GM18498 (cell line): ENCODE results near the gene UGT1A4.

Source experiments
- ATAC-seq: cut with Tn5 transposase; IDR thresholded peaks from one replicate; pipeline ENCODE4 v1.9.1; 2021; ENCODE audit warnings: mild to moderate bottlenecking, moderate library complexity; ENCODE audit not compliant: unreplicated experiment

Gene UGT1A4

DNA sequence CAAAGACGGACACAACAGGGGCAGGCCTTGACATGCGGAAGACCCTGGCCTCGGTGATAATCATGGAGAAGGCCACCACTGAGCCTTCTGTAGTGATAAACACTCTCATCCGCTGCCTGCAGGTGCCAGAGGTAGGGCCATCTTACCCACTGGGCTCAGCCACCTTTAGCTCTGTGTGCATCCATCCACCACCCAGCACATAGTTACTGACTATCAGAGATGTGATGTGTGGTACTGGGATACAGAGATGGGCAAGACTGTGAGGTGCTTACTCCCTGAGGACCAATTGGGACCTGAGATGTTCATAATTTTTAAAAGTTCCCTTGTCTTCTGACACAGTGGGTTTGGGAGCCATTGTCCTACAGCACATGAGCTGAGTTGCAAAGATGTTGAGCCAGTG is 61.2 kb downstream of the UGT1A4 start:
- ATAC-seq = no peak

DNA sequence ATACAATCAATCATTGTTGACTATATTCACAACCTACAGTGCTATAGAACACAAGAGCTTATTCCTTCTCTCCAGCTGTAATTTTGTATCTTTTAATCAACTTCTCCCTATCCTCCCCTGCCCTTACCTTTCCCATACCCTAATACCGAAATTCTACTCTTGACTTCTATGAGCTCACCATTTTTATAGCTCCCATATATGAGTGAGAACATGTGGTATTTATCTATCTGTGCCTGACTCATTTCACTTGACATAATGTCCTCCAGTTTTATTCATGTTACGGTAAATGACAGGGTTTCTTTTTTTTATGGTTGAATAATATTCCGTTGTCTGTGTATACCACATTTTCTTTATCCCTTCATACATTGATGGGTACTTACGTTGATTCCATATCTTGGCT is 62.2 kb downstream of the UGT1A4 start:
- ATAC-seq = no peak

DNA sequence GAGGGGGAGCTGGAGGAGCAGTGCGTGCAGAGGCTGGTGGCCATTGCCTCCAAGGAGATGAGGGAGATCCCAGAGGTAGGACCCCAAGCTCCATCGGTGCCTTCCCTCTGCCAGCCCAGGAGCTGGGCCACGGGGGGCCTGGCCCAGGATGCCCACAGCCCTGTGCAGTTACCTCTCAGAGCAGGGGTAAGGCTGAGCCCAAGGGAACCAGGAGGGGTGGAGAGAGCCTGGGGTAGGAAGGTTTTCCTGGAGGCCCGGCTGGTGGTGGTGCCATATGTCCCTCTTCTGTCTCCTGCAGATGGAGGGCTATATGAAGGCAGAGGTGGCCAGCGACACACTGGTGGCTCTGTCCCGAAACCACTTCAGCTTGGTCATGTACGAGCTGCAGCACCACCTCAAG is 71.0 kb downstream of the UGT1A4 start:
- ATAC-seq = no peak

- ATAC-seq = no peak
Observed at GRCh38 chr2:233791151-233791882, 72.8 kb downstream of the UGT1A4 start.

GRCh38 chr2:233791883-233792329 is 73.4 kb downstream of the UGT1A4 start:
- no peak for ATAC-seq

DNA sequence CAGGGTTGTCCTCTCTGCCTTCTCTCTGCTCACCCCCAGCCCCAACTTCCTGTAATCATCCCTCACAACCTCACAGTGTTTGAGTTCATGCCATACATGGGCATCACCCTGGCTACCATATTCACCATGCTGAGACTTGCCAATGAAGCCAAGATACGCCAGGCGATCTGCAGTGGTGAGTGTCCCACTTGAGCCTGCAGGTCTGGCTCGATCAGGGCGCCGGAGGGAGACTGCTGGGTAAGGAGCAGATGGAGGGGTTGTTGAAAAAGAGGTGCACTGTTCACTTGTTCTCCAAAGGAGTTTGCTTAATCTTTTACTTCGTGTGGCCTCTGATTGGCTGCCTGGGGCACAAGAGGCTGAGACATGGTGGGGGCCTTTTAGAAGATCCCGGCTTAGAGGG is 74.2 kb downstream of the UGT1A4 start:
- ATAC-seq = no peak

DNA sequence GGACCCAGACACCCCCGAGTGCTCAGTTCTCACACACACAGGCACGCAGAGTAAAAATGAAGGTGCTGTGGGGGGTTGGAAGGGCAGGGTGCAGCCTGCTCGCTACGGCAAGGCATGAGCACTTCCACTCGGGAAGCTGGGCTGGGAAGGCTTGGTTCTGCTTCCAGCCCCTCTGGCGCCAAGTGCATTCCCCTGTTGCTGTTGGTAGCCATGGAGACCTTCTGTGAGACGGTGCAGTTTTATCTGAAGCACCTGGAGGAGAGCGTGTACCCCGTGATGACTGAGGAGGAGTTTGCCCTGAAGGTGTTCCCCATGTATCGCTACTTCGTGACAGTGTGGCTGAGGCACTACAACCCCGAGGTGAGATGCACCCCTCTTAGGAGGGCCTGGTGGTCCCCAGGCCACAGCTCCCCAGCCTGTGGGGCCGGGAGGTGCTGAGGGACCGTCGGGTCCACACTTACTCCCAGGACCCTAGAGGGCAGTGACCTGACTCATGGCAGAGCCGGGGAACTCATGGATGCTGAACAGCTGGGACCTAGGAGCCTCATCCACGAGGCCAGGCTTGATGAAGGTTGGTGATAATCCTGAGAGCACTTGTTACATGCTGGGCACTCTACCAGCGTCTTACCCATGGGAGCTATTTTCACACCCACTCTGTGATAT is 75.1 kb downstream of the UGT1A4 start:
- ATAC-seq = no peak

DNA sequence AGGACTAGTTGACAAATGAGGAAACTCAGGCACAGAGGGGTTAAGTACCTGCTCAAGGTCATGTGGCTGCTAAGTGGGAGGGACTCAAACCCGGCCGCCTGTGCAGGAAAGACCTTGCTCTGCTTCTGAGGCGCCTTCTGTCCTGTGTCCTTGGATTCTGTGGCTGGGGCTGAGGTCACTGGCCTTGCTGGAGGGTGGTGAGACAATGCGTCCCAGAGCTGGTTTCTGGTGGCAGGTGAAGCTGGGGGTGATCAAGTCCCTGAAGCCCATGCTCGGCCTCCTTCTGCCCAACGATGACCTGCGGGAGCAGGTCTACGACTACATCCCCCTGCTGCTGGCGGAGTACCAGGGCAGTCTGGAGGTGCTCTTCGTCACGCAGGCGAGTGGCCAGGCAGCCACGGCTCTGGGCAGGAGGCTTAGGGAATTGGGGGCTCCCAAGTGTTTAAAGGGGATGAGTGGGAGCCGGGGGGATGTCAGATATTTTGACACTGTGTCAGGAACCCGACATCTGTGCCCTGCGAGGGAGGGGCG is 75.7 kb downstream of the UGT1A4 start:
- no peak for ATAC-seq

DNA sequence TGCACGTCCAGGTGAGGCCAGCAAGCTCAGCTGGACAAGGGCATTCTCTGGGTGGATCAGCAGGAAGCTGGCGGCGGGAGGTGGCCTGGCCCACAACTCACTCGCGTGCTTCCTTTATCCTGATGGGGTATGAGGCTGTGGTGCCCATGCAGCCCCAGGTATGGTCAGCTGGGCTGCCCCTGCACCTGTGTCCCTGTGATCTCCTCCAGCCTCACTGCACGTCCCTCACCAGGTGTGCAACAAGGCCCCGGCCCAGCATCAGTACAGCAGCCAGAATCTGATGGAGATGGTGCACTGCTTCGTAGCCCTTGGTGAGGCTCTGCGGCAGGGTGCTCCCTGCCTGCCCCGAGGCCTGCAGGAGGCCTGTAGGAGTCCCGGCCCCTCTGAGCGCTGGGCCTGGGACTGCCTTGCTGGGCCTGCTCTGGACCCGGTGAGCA is 77.2 kb downstream of the UGT1A4 start:
- ATAC-seq = no peak

DNA sequence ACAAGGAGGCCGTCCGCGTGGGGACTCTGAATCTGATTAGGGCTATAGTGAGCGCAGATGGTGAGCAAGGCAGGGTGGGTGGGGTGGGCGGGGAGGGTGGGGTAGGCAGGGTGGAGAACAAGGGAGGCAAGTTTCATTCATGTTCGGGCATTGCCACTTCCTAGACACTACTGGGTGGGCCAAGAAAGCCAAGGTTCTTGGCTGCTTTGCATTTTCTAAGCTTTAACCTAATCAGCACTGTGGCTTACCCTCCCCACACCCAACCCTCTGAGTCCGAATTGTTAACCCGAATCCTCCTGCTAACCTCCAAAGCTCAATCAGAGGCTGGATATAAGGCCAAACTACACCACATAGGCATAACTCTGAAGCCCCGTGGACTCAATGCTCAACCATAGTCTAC is 77.7 kb downstream of the UGT1A4 start:
- ATAC-seq = no peak

DNA sequence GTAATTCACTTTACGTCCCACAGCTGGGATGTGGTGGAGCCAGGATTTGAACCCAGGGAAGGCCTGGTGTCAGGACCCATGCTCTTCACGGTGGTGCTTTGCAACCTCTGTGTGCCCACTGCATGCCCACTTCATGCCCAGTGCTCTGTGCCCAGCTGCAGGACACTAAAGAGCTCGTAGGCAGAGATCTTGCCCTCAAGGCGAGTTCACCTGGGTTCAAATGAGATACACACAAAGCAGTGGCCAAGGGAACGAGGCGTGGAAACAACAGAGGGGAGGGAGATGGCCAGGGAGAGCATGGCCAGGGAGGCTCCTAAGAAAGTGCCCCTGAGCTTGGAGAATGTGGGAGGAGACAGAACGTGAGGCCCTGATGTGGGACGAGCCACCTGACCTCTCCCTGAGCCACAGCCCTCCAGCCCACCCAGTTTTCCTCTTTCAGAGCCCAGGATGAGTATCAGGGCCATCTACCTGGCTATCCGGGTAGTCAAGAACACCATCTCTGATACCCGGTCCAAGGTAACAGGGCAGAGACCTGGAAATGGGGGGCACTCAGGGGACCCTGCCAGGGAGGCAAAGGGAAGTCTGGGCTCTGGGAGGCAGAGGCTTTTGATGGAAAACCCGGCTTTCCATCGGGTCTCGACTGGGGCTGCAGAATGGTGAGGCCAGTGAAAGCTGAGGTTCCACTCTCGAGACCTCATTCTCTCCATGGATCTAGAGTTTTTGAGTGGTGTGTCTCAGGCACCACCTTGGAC is 80.0 kb downstream of the UGT1A4 start:
- ATAC-seq = no peak

GRCh38 chr2:233799087-233799665 is 80.6 kb downstream of the UGT1A4 start:
- ATAC-seq = no peak

GRCh38 chr2:233799716-233800115 is 81.2 kb downstream of the UGT1A4 start:
- ATAC-seq = no peak

DNA sequence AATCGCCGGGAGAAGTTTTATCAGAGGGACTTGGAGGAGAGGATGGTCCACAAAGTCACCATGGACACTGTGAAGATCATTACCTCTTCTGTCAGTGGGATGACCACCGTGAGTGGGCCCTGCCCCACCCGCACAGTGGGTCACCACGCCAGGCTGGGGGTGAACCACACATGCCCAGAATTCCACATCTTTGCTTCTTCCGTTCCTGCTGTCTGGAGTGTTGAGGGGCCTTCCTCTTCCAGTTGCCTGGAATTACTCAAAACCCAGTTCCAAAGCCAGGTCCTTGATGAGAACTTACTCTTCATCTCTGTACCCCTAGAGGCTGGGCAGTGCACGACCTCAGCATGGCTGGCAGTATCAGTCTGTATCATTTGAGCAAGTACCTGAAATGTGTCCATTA is 81.7 kb downstream of the UGT1A4 start:
- ATAC-seq = no peak

GRCh38 chr2:233801357-233802131 is 83.0 kb downstream of the UGT1A4 start:
- no peak for ATAC-seq

- no peak for ATAC-seq
Observed at GRCh38 chr2:233802132-233802815, 83.7 kb downstream of the UGT1A4 start.

DNA sequence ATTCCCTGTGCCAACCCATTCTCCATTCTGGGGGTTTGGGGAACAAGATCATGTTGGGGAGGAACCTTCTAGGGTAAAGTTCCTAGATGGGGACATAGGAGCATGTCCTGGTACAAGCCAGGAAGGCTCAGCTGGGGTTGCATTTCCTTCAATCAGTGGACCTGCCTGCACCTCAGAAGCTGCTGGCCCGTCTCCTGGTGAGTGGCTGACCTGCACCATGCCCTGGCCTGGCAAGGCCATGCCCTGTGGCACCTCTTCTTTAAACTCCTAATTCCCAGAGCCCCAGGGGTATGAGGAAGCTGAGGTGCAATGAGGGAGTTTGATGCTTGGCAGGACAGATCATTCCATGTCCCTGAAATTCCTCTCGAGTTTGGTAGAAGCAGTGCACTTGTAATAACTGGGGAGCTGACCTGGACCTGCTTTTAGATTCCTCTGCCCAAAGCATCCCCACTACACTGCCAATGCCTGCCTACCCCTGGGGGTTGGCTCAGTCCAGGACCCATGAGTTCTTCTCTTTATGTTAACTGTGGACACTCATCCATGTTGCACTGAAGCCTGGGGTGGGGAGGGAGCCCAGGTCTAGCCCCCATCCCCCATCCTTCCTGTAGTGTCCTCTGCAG is 84.9 kb downstream of the UGT1A4 start:
- no peak for ATAC-seq

- ATAC-seq = no peak
Observed at GRCh38 chr2:233803994-233804393, 85.5 kb downstream of the UGT1A4 start.

GRCh38 chr2:233807215-233807865 is 88.8 kb downstream of the UGT1A4 start:
- ATAC-seq = no peak
